Osteocyte (in vitro differentiated cells): Measurements from ENCODE around the gene NFIA. TPM values are rescaled to one million over a fixed set of nuclear protein-coding genes. Genes with fewer than 3 reads are reported as not detected.

Experiments used
- DNase-seq: peaks from one replicate; pipeline ENCODE4 v3.0.0; 2021; ENCODE audit warnings: mixed read lengths; ENCODE audit not compliant: unreplicated experiment; ENCODE audit errors: extremely low spot score
- H3K27ac Mint-ChIP-seq: one replicate; pipeline ENCODE4 v1.8.0; 2021; ENCODE audit warnings: mild to moderate bottlenecking, mixed read lengths; ENCODE audit not compliant: unreplicated experiment
- H3K27me3 Mint-ChIP-seq: one replicate; pipeline ENCODE4 v1.8.0; 2021; ENCODE audit warnings: mixed read lengths; ENCODE audit not compliant: unreplicated experiment
- H3K36me3 Mint-ChIP-seq: one replicate; pipeline ENCODE4 v1.8.0; 2021; ENCODE audit warnings: mixed read lengths; ENCODE audit not compliant: unreplicated experiment
- H3K4me1 Mint-ChIP-seq: one replicate; pipeline ENCODE4 v1.8.0; 2021; ENCODE audit warnings: mixed read lengths; ENCODE audit not compliant: unreplicated experiment
- H3K4me3 Mint-ChIP-seq: one replicate; pipeline ENCODE4 v1.8.0; 2021; ENCODE audit warnings: mild to moderate bottlenecking, moderate library complexity, mixed read lengths; ENCODE audit not compliant: unreplicated experiment
- H3K9me3 Mint-ChIP-seq: one replicate; pipeline ENCODE4 v1.8.0; 2021; ENCODE audit warnings: mixed read lengths; ENCODE audit not compliant: unreplicated experiment
- total RNA-seq: library from RNA; stranded (reverse); gene quantifications from 2 replicates; pipeline ENCODE4 v1.2.1, GENCODE V29; 2021
- TF ChIP-seq, protein P1 (sequence below): fragments of 200-600 bp; sonication (generic); IDR thresholded peaks from 2 replicates; pipeline ENCODE4 v1.5.0; 2021; ENCODE audit warnings: antibody characterized with exemption, mild to moderate bottlenecking, moderate library complexity

Gene NFIA
- total RNA-seq, 1 donor from 2014 or later: 46.7 TPM

DNA sequence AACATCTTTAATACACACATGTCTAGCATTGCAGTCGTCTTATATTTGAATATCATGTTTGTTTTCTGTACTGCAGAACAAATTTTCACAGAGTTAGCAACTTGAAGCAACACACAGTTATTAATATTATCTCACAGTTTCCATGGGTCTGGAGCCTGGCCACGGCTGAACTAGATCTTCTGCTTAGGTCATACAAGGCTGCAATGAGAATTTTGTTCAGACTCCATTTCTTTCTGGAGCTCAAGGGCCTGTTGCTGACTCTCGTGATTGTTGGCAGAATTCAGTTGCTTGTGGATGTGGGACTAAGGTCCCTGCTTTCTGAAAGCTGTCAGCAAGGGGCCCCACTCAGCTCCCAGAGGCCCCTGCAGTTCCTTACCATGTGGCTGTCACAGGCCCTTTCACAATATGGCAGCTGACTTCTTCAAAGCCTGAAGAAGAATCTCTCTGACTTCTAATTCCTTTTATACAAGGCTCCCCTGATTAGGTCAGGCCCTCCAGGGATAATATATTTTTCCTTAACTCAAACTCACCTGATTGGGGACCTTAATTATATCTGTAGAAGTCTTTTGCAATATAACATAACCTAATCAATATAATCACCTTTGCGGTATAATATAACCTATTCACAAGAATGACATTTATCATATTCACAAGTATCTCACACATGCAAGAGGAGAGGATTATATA lies 296.3 kb downstream of the NFIA start:
- TF ChIP-seq, protein P1, sequence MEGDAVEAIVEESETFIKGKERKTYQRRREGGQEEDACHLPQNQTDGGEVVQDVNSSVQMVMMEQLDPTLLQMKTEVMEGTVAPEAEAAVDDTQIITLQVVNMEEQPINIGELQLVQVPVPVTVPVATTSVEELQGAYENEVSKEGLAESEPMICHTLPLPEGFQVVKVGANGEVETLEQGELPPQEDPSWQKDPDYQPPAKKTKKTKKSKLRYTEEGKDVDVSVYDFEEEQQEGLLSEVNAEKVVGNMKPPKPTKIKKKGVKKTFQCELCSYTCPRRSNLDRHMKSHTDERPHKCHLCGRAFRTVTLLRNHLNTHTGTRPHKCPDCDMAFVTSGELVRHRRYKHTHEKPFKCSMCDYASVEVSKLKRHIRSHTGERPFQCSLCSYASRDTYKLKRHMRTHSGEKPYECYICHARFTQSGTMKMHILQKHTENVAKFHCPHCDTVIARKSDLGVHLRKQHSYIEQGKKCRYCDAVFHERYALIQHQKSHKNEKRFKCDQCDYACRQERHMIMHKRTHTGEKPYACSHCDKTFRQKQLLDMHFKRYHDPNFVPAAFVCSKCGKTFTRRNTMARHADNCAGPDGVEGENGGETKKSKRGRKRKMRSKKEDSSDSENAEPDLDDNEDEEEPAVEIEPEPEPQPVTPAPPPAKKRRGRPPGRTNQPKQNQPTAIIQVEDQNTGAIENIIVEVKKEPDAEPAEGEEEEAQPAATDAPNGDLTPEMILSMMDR: no peak
- no peak overlapping the region for H3K4me3 Mint-ChIP-seq
- no peaks in the 10 kb centered on the region for H3K9me3 Mint-ChIP-seq
- peaks cover 8% of the 10 kb centered on the region for H3K36me3 Mint-ChIP-seq
- no peak for DNase-seq
- peaks cover 3% of the 10 kb centered on the region for H3K4me1 Mint-ChIP-seq
- H3K27ac Mint-ChIP-seq: no peak overlapping the region
- no peaks in the 10 kb centered on the region for H3K27me3 Mint-ChIP-seq

DNA sequence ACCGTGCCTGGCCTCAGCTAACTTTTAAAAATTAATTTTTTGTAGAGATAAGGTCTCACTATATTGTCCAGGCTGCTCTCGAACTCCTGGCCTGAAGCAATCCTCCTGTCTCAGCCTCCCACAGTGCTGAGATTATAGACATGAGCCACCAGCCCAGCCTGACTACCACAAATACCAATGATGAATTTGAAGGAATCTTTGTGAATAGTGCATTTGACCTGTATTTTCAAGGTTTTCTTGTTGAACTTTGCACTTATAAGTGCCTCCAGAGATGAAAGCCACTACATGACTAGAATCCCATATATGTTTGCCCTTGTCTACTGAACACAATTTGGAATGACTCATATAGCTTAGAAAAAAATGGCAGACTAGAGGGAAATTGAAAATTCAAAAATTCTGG lies 297.3 kb downstream of the NFIA start:
- H3K36me3 Mint-ChIP-seq: peaks cover 16% of the 10 kb centered on the region
- H3K4me3 Mint-ChIP-seq: no peak overlapping the region
- no peaks in the 10 kb centered on the region for H3K9me3 Mint-ChIP-seq
- DNase-seq: no peak
- TF ChIP-seq, protein P1: no peak
- no peak overlapping the region for H3K27ac Mint-ChIP-seq
- H3K27me3 Mint-ChIP-seq: no peaks in the 10 kb centered on the region
- peaks cover 3% of the 10 kb centered on the region for H3K4me1 Mint-ChIP-seq

DNA sequence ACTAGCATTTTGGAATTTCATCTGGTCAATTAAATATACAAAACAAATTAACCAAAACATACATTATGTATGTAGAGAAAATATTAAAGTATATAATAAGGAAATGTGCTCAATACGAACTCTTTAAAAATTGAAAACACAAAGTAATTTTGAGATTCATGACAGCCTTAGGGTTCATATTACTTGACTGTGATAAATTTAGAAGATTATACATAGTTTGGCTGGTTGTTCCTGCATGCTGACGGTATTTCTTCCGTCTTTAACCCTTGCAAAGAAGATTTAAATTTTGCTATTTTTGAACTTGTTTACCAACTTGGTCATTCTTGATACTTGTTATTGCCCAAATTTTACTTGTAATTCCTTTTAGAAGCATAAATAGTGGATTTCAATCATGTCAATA lies 298.2 kb downstream of the NFIA start:
- TF ChIP-seq, protein P1: no peak
- no peak for DNase-seq
- Mint-ChIP-seq H3K9me3 (no peaks in the 10 kb centered on the region), H3K4me1 (peaks cover 3% of the 10 kb centered on the region), H3K36me3 (peaks cover 18% of the 10 kb centered on the region), H3K27me3 (no peaks in the 10 kb centered on the region), H3K27ac (no peak overlapping the region), H3K4me3 (no peak overlapping the region)

DNA sequence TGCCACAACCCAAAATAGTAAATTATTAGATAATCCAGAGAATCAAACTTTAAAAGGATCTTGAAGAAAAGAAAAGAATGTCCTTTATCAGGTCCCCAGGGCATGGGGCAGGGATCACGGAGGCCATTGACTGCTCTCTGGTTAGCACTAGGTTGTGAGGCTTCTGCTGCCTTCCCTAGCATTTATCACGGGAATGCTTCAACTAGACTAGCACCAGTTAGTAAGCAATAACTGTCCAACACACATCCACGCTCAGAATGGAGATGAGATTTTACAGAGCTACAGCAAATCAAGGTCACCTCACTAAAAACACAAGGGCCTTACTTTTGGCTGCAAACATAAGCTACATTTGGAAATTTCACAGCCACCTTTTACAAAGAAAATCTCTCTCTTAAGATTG lies 304.0 kb downstream of the NFIA start:
- Mint-ChIP-seq H3K4me1 (peaks cover 26% of the 10 kb centered on the region), H3K36me3 (peaks cover 56% of the 10 kb centered on the region), H3K4me3 (no peak overlapping the region), H3K27me3 (no peaks in the 10 kb centered on the region), H3K27ac (no peak overlapping the region), H3K9me3 (peaks cover 13% of the 10 kb centered on the region)
- TF ChIP-seq, protein P1: no peak
- DNase-seq: no peak

DNA sequence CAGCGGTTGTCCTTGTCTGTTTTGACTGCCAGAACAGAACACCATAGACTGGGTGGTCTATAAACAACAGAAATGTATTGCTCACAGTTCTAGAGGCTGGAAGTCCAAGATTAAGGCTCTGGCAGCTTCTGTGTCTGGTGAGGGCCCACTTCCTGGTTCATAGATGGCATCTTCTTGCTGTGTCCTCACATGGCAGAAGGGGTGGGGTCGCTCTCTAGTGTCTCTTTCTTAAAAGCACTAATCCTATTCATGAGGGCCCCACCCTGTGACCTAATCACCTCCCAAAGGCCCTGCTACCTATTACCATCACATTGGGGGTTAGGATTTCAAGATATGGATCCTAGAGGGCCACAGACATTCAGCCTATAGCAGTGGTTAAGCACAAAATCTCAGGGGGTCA lies 304.4 kb downstream of the NFIA start:
- no peaks in the 10 kb centered on the region for H3K27me3 Mint-ChIP-seq
- H3K4me1 Mint-ChIP-seq: peaks cover 23% of the 10 kb centered on the region
- no peak for DNase-seq
- no peak overlapping the region for H3K27ac Mint-ChIP-seq
- no peak overlapping the region for H3K4me3 Mint-ChIP-seq
- peaks cover 56% of the 10 kb centered on the region for H3K36me3 Mint-ChIP-seq
- H3K9me3 Mint-ChIP-seq: peaks cover 13% of the 10 kb centered on the region
- TF ChIP-seq, protein P1: no peak
